B cell (primary cell): ENCODE data around the gene RALB. TPM values are rescaled to one million over a fixed set of nuclear protein-coding genes. Genes with fewer than 3 reads are reported as not detected.

Experiments
- ATAC-seq: fragments of 200-7000 bp; cut with Tn5 transposase; one replicate; pipeline ENCODE4 v1.10.0; 2021; ENCODE audit warnings: low read depth, mild to moderate bottlenecking, moderate number of reproducible peaks, moderate library complexity
- CTCF ChIA-PET: fragments of 350-600 bp; sonication (Branson Sonifier 250); formaldehyde crosslinking; loops from one replicate; lab custom pipeline; 2021; ENCODE audit warnings: antibody characterized with exemption, inconsistent platforms; lab: Charles Lee
- POLR2A ChIA-PET: fragments of 350-600 bp; sonication (Branson Sonifier 250); formaldehyde crosslinking; loops from one replicate; lab custom pipeline; 2021; ENCODE audit warnings: antibody characterized with exemption; lab: Charles Lee
- DNase-seq: peaks from one replicate; pipeline ENCODE4 v3.0.0; 2013
- H2AFZ ChIP-seq: 2 replicates; pipeline ENCODE4 v1.6.1; 2012; ENCODE audit warnings: mild to moderate bottlenecking, low read depth, low read length; ENCODE audit not compliant: insufficient read depth, poor library complexity, severe bottlenecking
- H3K27ac ChIP-seq, 2 donors: 1 replicate in 1 of 2; 2 replicates in 1 of 2; pipeline ENCODE4 v1.5.1; 2012 to 2013; ENCODE audit warnings: low read length in 2 of 2, mild to moderate bottlenecking in 2 of 2, moderate library complexity in 1 of 2
- H3K27me3 ChIP-seq, 4 experiments: fragments of 200-600 bp in 1 of 4; sonication (generic) in 1 of 4; replicated peaks in 1 of 4; 1 replicate in 2 of 4; 2 replicates in 2 of 4; pipeline versions ENCODE4 v1.6.1 to v1.7.0; 2013 to 2016; ENCODE audit warnings: low read length in 3 of 4, mild to moderate bottlenecking in 2 of 4, mixed read lengths in 1 of 4, moderate library complexity in 1 of 4; ENCODE audit not compliant: insufficient read depth in 4 of 4, control insufficient read depth in 3 of 4; ENCODE audit errors: control extremely low read depth in 1 of 4
- H3K36me3 ChIP-seq, 2 experiments: replicated peaks in 1 of 2; 1 replicate in 1 of 2; 2 replicates in 1 of 2; pipeline versions ENCODE4 v1.6.1 to v1.7.1; 2013; ENCODE audit warnings: low read length in 1 of 2; ENCODE audit not compliant: insufficient read depth in 2 of 2, control insufficient read depth in 1 of 2; ENCODE audit errors: control extremely low read depth in 1 of 2, extremely low read depth in 1 of 2
- H3K4me1 ChIP-seq, 2 donors: fragments of 200-600 bp in 1 of 2; sonication (generic) in 1 of 2; 1 replicate in 1 of 2; 2 replicates in 1 of 2; pipeline versions ENCODE4 v1.5.1 to v1.6.1; 2013 to 2017; ENCODE audit warnings: low read length in 2 of 2; ENCODE audit not compliant: control insufficient read depth in 2 of 2, insufficient read depth in 2 of 2
- H3K4me2 ChIP-seq: replicated peaks from 2 replicates; pipeline ENCODE3; 2012; ENCODE audit warnings: mild to moderate bottlenecking, low read depth, low read length; ENCODE audit not compliant: poor library complexity, severe bottlenecking
- H3K4me3 ChIP-seq, 5 experiments: fragments of 200-600 bp in 1 of 5; sonication (generic) in 1 of 5; 1 replicate in 3 of 5; 2 replicates in 2 of 5; pipeline versions ENCODE4 v1.5.1 to v1.7.0; 2011 to 2016; ENCODE audit warnings: low read length in 4 of 5, mild to moderate bottlenecking in 4 of 5, low read depth in 2 of 5, control low read depth in 1 of 5, moderate library complexity in 1 of 5; ENCODE audit not compliant: insufficient read depth in 1 of 5; ENCODE audit errors: control extremely low read depth in 1 of 5, extremely low read depth in 1 of 5
- H3K79me2 ChIP-seq: fragments of 200-600 bp; sonication (generic); one replicate; pipeline ENCODE4 v1.6.0; 2016; ENCODE audit warnings: low read length; ENCODE audit not compliant: control insufficient read depth, insufficient read depth
- H3K9ac ChIP-seq: fragments of 200-600 bp; sonication (generic); 2 replicates; pipeline ENCODE4 v1.6.1; 2017; ENCODE audit warnings: mild to moderate bottlenecking, low read length, moderate library complexity
- H3K9me3 ChIP-seq, 3 donors: one replicate each; pipeline versions ENCODE4 v1.6.1 to v1.7.1; 2013; ENCODE audit warnings: low read length in 2 of 3; ENCODE audit not compliant: control insufficient read depth in 2 of 3, insufficient read depth in 1 of 3; ENCODE audit errors: control extremely low read depth in 1 of 3
- H4K20me1 ChIP-seq: 2 replicates; pipeline ENCODE4 v1.6.0; 2012; ENCODE audit warnings: mild to moderate bottlenecking, low read length; ENCODE audit not compliant: insufficient read depth, control insufficient read depth, poor library complexity, severe bottlenecking
- H3K27ac Mint-ChIP-seq: one replicate; pipeline ENCODE4 v1.8.0; 2021; ENCODE audit warnings: mixed read lengths
- H3K27me3 Mint-ChIP-seq: one replicate; pipeline ENCODE4 v1.8.0; 2021; ENCODE audit warnings: mixed read lengths
- H3K4me1 Mint-ChIP-seq: one replicate; pipeline ENCODE4 v1.8.0; 2021; ENCODE audit warnings: mixed read lengths
- H3K4me3 Mint-ChIP-seq: one replicate; pipeline ENCODE4 v1.8.0; 2021; ENCODE audit warnings: mixed read lengths
- H3K9me3 Mint-ChIP-seq: one replicate; pipeline ENCODE4 v1.8.0; 2022; ENCODE audit warnings: mixed read lengths; ENCODE audit not compliant: insufficient read depth
- CTCF ChIP-seq: fragments of 200-600 bp; IDR thresholded peaks from one replicate; pipeline ENCODE4 v1.8.0; 2022; ENCODE audit warnings: antibody characterized with exemption, mild to moderate bottlenecking
- EZH2 ChIP-seq: IDR thresholded peaks from 2 replicates; pipeline ENCODE4 v1.6.1; 2012; ENCODE audit warnings: borderline replicate concordance, low read depth, mild to moderate bottlenecking, moderate library complexity, low read length; ENCODE audit not compliant: insufficient read depth, poor library complexity, severe bottlenecking
- WGBS: methylation state at CpG from one replicate; pipeline ENCODE4 v1.1.5; 2013; ENCODE audit warnings: missing lambda C conversion rate; ENCODE audit not compliant: insufficient coverage; 5-methylcytosine and 5-hydroxymethylcytosine counted together
- intact Hi-C: fragments of 100-400 bp; cut with micrococcal nuclease; formaldehyde crosslinking; loops from one replicate; pipeline ENCODE4 v1.10.0; 2022
- polyA plus RNA-seq: library from polyadenylated mRNA; depleted of rRNA; stranded (reverse); fragments of >200 nt; gene quantifications from 2 replicates; pipeline ENCODE4 v1.2.3, GENCODE V29; 2012
- total RNA-seq, 2 donors: library from RNA; stranded (reverse); fragments of 120-200 nt in 1 of 2; gene quantifications; 1 replicate in 1 of 2; 2 replicates in 1 of 2; pipeline versions ENCODE4 v1.2.3 to v1.2.4, GENCODE V29; 2013 to 2022

The RALB gene
- total and polyA plus RNA-seq, 2 donors (not counting 1 experiment from before 2014, with no cell fraction given): 19.3 to 35.9 TPM

DNA sequence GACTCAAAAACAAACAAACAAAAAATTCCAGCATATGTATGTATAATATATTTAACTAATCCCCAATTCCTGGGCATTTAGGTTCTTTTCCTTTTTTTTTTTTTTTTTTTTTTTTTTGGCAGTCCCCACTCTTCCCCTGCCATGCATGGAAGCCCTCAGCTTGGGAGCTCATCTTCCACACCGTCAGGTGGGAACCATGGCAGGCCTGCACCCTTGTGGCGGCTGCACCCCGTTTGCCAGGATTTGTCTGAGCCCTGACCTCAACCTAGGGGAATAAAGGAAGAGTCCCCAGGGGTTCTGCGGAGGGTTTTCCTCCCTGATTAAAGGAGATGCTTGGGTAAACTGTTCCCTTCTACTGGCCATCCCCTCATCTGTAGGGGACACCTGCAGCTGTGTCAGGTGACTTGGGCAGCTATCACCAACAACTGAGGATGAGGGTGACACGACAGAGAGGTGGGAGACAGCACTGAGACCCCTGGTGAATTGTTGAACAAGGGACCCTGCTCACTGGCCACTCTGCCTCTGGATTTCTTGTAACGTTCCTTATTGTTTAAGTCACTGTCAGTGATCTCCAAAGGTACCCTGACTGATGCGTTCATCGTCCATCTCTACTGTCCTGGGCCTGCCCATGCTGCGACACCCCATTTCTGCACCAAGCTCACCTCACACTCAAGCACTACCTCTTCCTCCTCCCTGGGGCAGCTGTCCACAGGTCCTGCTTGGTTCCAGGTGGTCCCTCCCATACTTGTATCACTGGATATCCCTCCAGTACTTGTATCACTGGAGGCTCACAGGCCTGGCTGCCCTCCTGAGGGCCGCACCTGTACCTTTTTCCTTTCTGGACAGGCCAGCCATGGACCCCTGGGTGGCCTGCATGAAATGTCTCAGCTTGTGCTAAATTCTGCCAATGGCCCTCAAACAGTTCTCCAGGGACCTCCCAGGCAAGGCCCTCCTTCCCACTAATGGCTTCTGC lies 44.0 kb upstream of the RALB start:
- Histone ChIP-seq H2AFZ (no peak overlapping the region), H3K27ac (no peak overlapping the region), H3K9ac (no peak overlapping the region), H4K20me1 (no peaks in the 10 kb centered on the region), H3K4me1 (peaks cover 4 to 7% of the 10 kb centered on the region in 2 donors), H3K36me3 (no peaks in the 10 kb centered on the region), H3K27me3 (no peaks in the 10 kb centered on the region), H3K9me3 (peaks cover 0 to 3% (median 0%) of the 10 kb centered on the region in 3 donors), H3K79me2 (no peaks in the 10 kb centered on the region), H3K4me3 (no peak overlapping the region), H3K4me2 (no peak overlapping the region)
- no peaks in the 10 kb centered on the region for H3K9me3 Mint-ChIP-seq
- no peaks in the 10 kb centered on the region for H3K27me3 Mint-ChIP-seq
- no peak overlapping the region for H3K27ac Mint-ChIP-seq
- ATAC-seq (no peak), DNase-seq (no peak)
- ChIA-PET POLR2A (interaction anchor here (0.6 kb wide), 1 partner anchor 61 kb away, joined by 6 read pairs; no protein-coding TSS in a partner anchor), CTCF (interaction anchor here (2.6 kb wide), 1 partner anchor 104 kb away, joined by 16 read pairs; no protein-coding TSS in a partner anchor)
- WGBS: 96% methylated on average over 8 of the region's 10 CpGs
- TF ChIP-seq CTCF (no peak), EZH2 (no peak)
- peaks cover 5% of the 10 kb centered on the region for H3K4me1 Mint-ChIP-seq
- intact Hi-C loops: no loop called here
- no peak overlapping the region for H3K4me3 Mint-ChIP-seq
